ENCODE measurements around the gene CBR3.

Gene CBR3

GRCh38 chr21:36113647-36114428 lies 21.0 kb upstream of the CBR3 start:
- Histone ChIP-seq H3K9me3 (ENCODE audit: insufficient read depth, low read depth, low read length) (no peaks in the 10 kb centered on the region), H3K9ac (ENCODE audit: low read depth, low read length, poor library complexity, severe bottlenecking) (peak overlapping the region; percentile 59), H4K20me1 (ENCODE audit: insufficient read depth, low read length, poor library complexity, severe bottlenecking) (no peaks in the 10 kb centered on the region), H2AFZ (ENCODE audit: low read length) (peak overlapping the region; percentile 96), H3K4me1 (ENCODE audit: insufficient read depth, low read length, poor library complexity, severe bottlenecking) (peaks cover 4% of the 10 kb centered on the region), H3K9me2 (replicated peaks; ENCODE audit: low read depth, low read length) (no peaks in the 10 kb centered on the region), H3F3A (ENCODE audit: low read depth) (no peaks in the 10 kb centered on the region), H3K4me2 (ENCODE audit: low read depth, low read length, poor library complexity, severe bottlenecking) (peak overlapping the region; percentile 60), H3K4me3 (ENCODE audit: low read length, poor library complexity, severe bottlenecking) (peak overlapping the region; percentile 76), H3K36me3 (ENCODE audit: insufficient read depth, low read length) (no peaks in the 10 kb centered on the region), H3K79me2 (ENCODE audit: insufficient read depth, low read length) (no peaks in the 10 kb centered on the region), H3K27me3 (ENCODE audit: insufficient read depth, low read length, poor library complexity, severe bottlenecking) (no peaks in the 10 kb centered on the region)
- TF ChIP-seq CTCF (conservative IDR thresholded peaks at IDR 0.05; ENCODE audit: low read length) (no peak), EZH2phosphoT487 (IDR thresholded peaks at IDR 0.05; ENCODE audit: borderline replicate concordance) (no peak)

- Histone ChIP-seq H3K27me3 (ENCODE audit: insufficient read depth, low read length, poor library complexity, severe bottlenecking) (no peaks in the 10 kb centered on the region), H3K4me3 (ENCODE audit: low read length, poor library complexity, severe bottlenecking) (no peak overlapping the region), H3K9ac (ENCODE audit: low read depth, low read length, poor library complexity, severe bottlenecking) (no peak overlapping the region), H3K9me2 (replicated peaks; ENCODE audit: low read depth, low read length) (no peaks in the 10 kb centered on the region), H3K4me2 (ENCODE audit: low read depth, low read length, poor library complexity, severe bottlenecking) (no peak overlapping the region), H3K79me2 (ENCODE audit: insufficient read depth, low read length) (no peaks in the 10 kb centered on the region), H3K36me3 (ENCODE audit: insufficient read depth, low read length) (no peaks in the 10 kb centered on the region), H4K20me1 (ENCODE audit: insufficient read depth, low read length, poor library complexity, severe bottlenecking) (no peaks in the 10 kb centered on the region), H2AFZ (ENCODE audit: low read length) (no peak overlapping the region), H3K9me3 (ENCODE audit: insufficient read depth, low read depth, low read length) (no peaks in the 10 kb centered on the region), H3F3A (ENCODE audit: low read depth) (no peaks in the 10 kb centered on the region), H3K4me1 (ENCODE audit: insufficient read depth, low read length, poor library complexity, severe bottlenecking) (peaks cover 4% of the 10 kb centered on the region)
- TF ChIP-seq CTCF (conservative IDR thresholded peaks at IDR 0.05; ENCODE audit: low read length) (no peak), EZH2phosphoT487 (IDR thresholded peaks at IDR 0.05; ENCODE audit: borderline replicate concordance) (no peak)
Observed at GRCh38 chr21:36115138-36115730, 19.6 kb upstream of the CBR3 start.

GRCh38 chr21:36117286-36117741 lies 17.6 kb upstream of the CBR3 start:
- Histone ChIP-seq H2AFZ (ENCODE audit: low read length) (no peak overlapping the region), H3K36me3 (ENCODE audit: insufficient read depth, low read length) (no peaks in the 10 kb centered on the region), H3K9me3 (ENCODE audit: insufficient read depth, low read depth, low read length) (no peaks in the 10 kb centered on the region), H3K4me3 (ENCODE audit: low read length, poor library complexity, severe bottlenecking) (no peak overlapping the region), H3K9ac (ENCODE audit: low read depth, low read length, poor library complexity, severe bottlenecking) (no peak overlapping the region), H3K9me2 (replicated peaks; ENCODE audit: low read depth, low read length) (no peaks in the 10 kb centered on the region), H3K4me1 (ENCODE audit: insufficient read depth, low read length, poor library complexity, severe bottlenecking) (peaks cover 4% of the 10 kb centered on the region), H3K27me3 (ENCODE audit: insufficient read depth, low read length, poor library complexity, severe bottlenecking) (no peaks in the 10 kb centered on the region), H3K79me2 (ENCODE audit: insufficient read depth, low read length) (no peaks in the 10 kb centered on the region), H4K20me1 (ENCODE audit: insufficient read depth, low read length, poor library complexity, severe bottlenecking) (no peaks in the 10 kb centered on the region), H3F3A (ENCODE audit: low read depth) (no peaks in the 10 kb centered on the region), H3K4me2 (ENCODE audit: low read depth, low read length, poor library complexity, severe bottlenecking) (no peak overlapping the region)
- TF ChIP-seq EZH2phosphoT487 (IDR thresholded peaks at IDR 0.05; ENCODE audit: borderline replicate concordance) (no peak), CTCF (conservative IDR thresholded peaks at IDR 0.05; ENCODE audit: low read length) (no peak)

All from Loucy (cell line).